HepG2 (cell line): ENCODE measurements around the gene ZNF19. TPM values are rescaled to one million over a fixed set of nuclear protein-coding genes. Genes with fewer than 3 reads are reported as not detected.

Experiments used
- ATAC-seq: fragments of 200-7000 bp; cut with Tn5 transposase; 3 replicates; pipeline ENCODE4 v1.9.1; 2020; ENCODE audit warnings: mild to moderate bottlenecking, moderate library complexity
- BruUV-seq: library from RNA; stranded (reverse); fragments of 400-500 nt; replicated peaks from 2 replicates; lab custom pipeline; 2021; lab: Mats Ljungman, UMichigan
- CTCF ChIA-PET: fragments of 300-600 bp; formaldehyde crosslinking; extraction: SDS; loops from one replicate; lab custom pipeline; 2021; ENCODE audit warnings: low total read pairs, inconsistent platforms, low intra/inter-chr PET ratio; lab: Yijun Ruan, JAX
- POLR2A ChIA-PET: fragments of 350-600 bp; sonication (Branson Sonifier 250); formaldehyde crosslinking; loops from one replicate; lab custom pipeline; 2020; ENCODE audit warnings: antibody characterized with exemption, inconsistent platforms; lab: Yijun Ruan, JAX
- DNase-seq: peaks from one replicate; pipeline ENCODE4 v3.0.0-alpha.2; 2015; ENCODE audit warnings: low spot score
- FAIRE-seq: peaks from 3 replicates; lab custom pipeline; 2011; peaks lifted over from hg19 to GRCh38; lab: Jason Lieb, UNC
- H2AFZ ChIP-seq: one replicate; pipeline ENCODE4 v1.6.1; 2011; ENCODE audit warnings: low read length, inconsistent platforms
- H3K27ac ChIP-seq: fragments of 300-600 bp; 3 replicates; pipeline ENCODE4 v1.8.0; 2011; ENCODE audit warnings: mixed run types, mild to moderate bottlenecking, mixed read lengths, low read length, inconsistent platforms; ENCODE audit not compliant: insufficient read depth; ENCODE audit errors: extremely low read length
- H3K27me3 ChIP-seq, 2 experiments: fragments of 200-600 bp in 1 of 2; 2 replicates in 1 of 2; 3 replicates in 1 of 2; pipeline versions ENCODE4 v1.6.0 to v1.8.0; 2011; ENCODE audit warnings: low read length in 2 of 2, mild to moderate bottlenecking in 2 of 2, moderate library complexity in 2 of 2, inconsistent platforms in 1 of 2; ENCODE audit not compliant: insufficient read depth in 2 of 2, control insufficient read depth in 1 of 2
- H3K36me3 ChIP-seq, 2 experiments: fragments of 200-600 bp in 1 of 2; replicated peaks in 1 of 2; 2 replicates in 1 of 2; 3 replicates in 1 of 2; pipeline versions ENCODE4 v1.5.1 to v1.8.0; 2011; ENCODE audit warnings: low read length in 2 of 2, inconsistent platforms in 1 of 2; ENCODE audit not compliant: insufficient read depth in 2 of 2, control insufficient read depth in 1 of 2
- H3K4me1 ChIP-seq: 2 replicates; pipeline ENCODE4 v1.5.1; 2012; ENCODE audit warnings: low read length, inconsistent platforms; ENCODE audit not compliant: insufficient read depth
- H3K4me2 ChIP-seq: 2 replicates; pipeline ENCODE4 v1.6.0; 2011; ENCODE audit warnings: low read depth, low read length, inconsistent platforms
- H3K4me3 ChIP-seq, 3 experiments: fragments of 200-600 bp in 1 of 3; sonication (generic), shearing (Covaris generic) in 1 of 3; replicated peaks in 1 of 3; 2 replicates each; pipeline ENCODE4 v1.5.1; 2011 to 2016; ENCODE audit warnings: low read length in 3 of 3, inconsistent platforms in 2 of 3, low read depth in 2 of 3, mild to moderate bottlenecking in 2 of 3, control low read depth in 1 of 3, mixed read lengths in 1 of 3; ENCODE audit not compliant: insufficient read depth in 1 of 3
- H3K79me2 ChIP-seq: one replicate; pipeline ENCODE4 v1.6.1; 2011; ENCODE audit warnings: low read length, inconsistent platforms; ENCODE audit not compliant: insufficient read depth
- H3K9ac ChIP-seq: 2 replicates; pipeline ENCODE4 v1.6.0; 2011; ENCODE audit warnings: mild to moderate bottlenecking, low read depth, low read length, inconsistent platforms; ENCODE audit not compliant: insufficient read depth
- H3K9me3 ChIP-seq: 2 replicates; pipeline ENCODE4 v1.5.1; 2012; ENCODE audit warnings: mild to moderate bottlenecking, low read length
- H4K20me1 ChIP-seq: 2 replicates; pipeline ENCODE4 v1.6.0; 2011; ENCODE audit warnings: inconsistent platforms, mild to moderate bottlenecking, low read length, moderate library complexity; ENCODE audit not compliant: insufficient read depth
- ATF7 ChIP-seq, 2 experiments: fragments of 450-650 bp in 1 of 2; sonication (generic) in 1 of 2; formaldehyde crosslinking in 1 of 2; IDR thresholded peaks; 2 replicates each; pipeline versions ENCODE4 v1.4.0 to v1.6.1; 2016 to 2020; ENCODE audit warnings: antibody characterized with exemption in 1 of 2, mild to moderate bottlenecking in 1 of 2, missing genetic modification reagents in 1 of 2
- HNRNPH1 ChIP-seq: fragments of 200-400 bp; formaldehyde crosslinking; optimal IDR thresholded peaks from 2 replicates; pipeline ENCODE3; 2017; ENCODE audit warnings: mild to moderate bottlenecking, low read depth, low read length
- KDM2A ChIP-seq: sonication (generic); formaldehyde crosslinking; IDR thresholded peaks from 2 replicates; pipeline ENCODE4 v1.4.0; 2020; ENCODE audit warnings: low read depth, missing genetic modification reagents, borderline replicate concordance
- SMAD1 ChIP-seq: sonication (generic); formaldehyde crosslinking; IDR thresholded peaks from 2 replicates; pipeline ENCODE4 v1.4.0; 2020; ENCODE audit warnings: missing genetic modification reagents, low read depth, mild to moderate bottlenecking, borderline replicate concordance
- ZNF350 ChIP-seq: sonication (generic); formaldehyde crosslinking; IDR thresholded peaks from 2 replicates; pipeline ENCODE4 v1.4.0; 2020; ENCODE audit warnings: mild to moderate bottlenecking, low read depth, missing genetic modification reagents, borderline replicate concordance
- ZNF75D ChIP-seq: sonication (generic); formaldehyde crosslinking; IDR thresholded peaks from 2 replicates; pipeline ENCODE4 v1.8.1; 2023; ENCODE audit warnings: missing genetic modification reagents, mild to moderate bottlenecking, borderline replicate concordance
- WGBS: methylation state at CpG from one replicate; pipeline ENCODE4 v1.1.6; 2017; ENCODE audit warnings: low lambda C conversion rate; 5-methylcytosine and 5-hydroxymethylcytosine counted together
- in situ Hi-C: cut with HindIII; loops from 2 replicates; pipeline ENCODE4 v1.10.0; 2017; ENCODE audit warnings: low pct_unique_long_range_greater_than_20kb; ENCODE audit not compliant: extremely low pct_ligation_motif_present
- intact Hi-C: fragments of 100-400 bp; cut with micrococcal nuclease; formaldehyde crosslinking; loops from one replicate; pipeline ENCODE4 v1.10.0; 2022; ENCODE audit not compliant: unreplicated experiment
- polyA plus RNA-seq, 8 experiments: library from polyadenylated mRNA; depleted of rRNA in 3 of 8; stranded (reverse) in 7 of 8; unstranded in 1 of 8; fragments of >200 nt; fragmentation: Illumina TruSeq in 4 of 8; extraction: Trizol in 4 of 8; gene quantifications; 2 replicates each; pipeline versions ENCODE4 v1.2.1 to v1.2.3, GENCODE V29; 2011 to 2016; ENCODE audit warnings: low read depth in 4 of 8, missing spikeins in 1 of 8, mixed read lengths in 1 of 8; ENCODE audit not compliant: insufficient read depth in 1 of 8
- total RNA-seq, 5 experiments: library from RNA; depleted of rRNA; stranded (reverse); fragments of >200 nt; fragmentation: Illumina TruSeq; extraction: Trizol; gene quantifications; 2 replicates each; pipeline ENCODE4 v1.2.3, GENCODE V29; 2016; ENCODE audit warnings: low read depth in 1 of 5
- TF ChIP-seq, protein P1 (sequence below): sonication (generic); formaldehyde crosslinking; IDR thresholded peaks from 2 replicates; pipeline ENCODE4 v1.4.0; 2020; ENCODE audit warnings: mild to moderate bottlenecking, low read depth, missing genetic modification reagents
- TF ChIP-seq, protein P2 (sequence below): sonication (generic); formaldehyde crosslinking; IDR thresholded peaks from 2 replicates; pipeline ENCODE4 v1.4.0; 2020; ENCODE audit warnings: missing genetic modification reagents, low read depth, mild to moderate bottlenecking, borderline replicate concordance
- TF ChIP-seq, protein P3 (sequence below): sonication (generic); formaldehyde crosslinking; IDR thresholded peaks from 2 replicates; pipeline ENCODE4 v1.4.0; 2020; ENCODE audit warnings: mild to moderate bottlenecking, missing genetic modification reagents
- TF ChIP-seq, protein P4 (sequence below): sonication (generic); formaldehyde crosslinking; IDR thresholded peaks from 2 replicates; pipeline ENCODE4 v1.4.0; 2020; ENCODE audit warnings: missing genetic modification reagents

ZNF19 gene
- total and polyA plus RNA-seq, 2 of the 13 experiments (the other 11 are each of a cell fraction or from before 2014, with no cell fraction given), result 3.2 to 5.8 TPM

DNA sequence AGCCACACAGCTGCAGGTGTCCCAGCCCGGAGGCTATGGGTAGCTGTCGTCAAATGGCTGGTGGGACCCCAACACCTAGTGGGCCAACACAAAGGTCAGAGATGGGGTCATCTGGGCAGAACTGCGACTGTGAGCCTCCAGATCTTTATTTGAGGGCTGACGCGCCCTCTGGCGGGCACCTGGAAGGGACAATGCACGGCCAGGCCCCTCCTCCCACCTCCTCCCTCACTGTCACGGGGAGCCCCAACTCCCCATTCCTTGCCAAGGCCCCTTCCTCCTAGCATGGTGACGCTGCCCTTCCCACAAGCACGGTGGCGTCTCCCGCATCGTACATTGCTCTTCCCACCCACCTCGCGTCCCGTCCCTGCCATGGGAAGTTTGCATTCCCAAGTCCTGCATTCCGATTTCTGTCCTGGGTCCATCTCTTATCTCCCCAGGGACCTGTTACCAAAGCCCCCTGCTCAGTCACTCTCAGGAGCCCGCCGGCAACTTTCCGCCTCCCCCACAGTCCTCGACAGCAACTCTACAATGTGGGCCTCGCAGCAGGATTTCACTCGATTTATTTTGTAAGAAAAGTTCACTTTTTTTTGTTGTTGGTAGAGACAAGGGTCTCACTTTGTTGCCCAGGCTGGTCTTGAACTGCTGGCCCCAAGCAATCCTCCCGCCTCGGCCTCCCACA lies 48.3 kb downstream of the ZNF19 start (continued):
- TF ChIP-seq, protein P1, sequence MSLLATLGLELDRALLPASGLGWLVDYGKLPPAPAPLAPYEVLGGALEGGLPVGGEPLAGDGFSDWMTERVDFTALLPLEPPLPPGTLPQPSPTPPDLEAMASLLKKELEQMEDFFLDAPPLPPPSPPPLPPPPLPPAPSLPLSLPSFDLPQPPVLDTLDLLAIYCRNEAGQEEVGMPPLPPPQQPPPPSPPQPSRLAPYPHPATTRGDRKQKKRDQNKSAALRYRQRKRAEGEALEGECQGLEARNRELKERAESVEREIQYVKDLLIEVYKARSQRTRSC (CRISPR knock-in tag), result peak; percentile 8; the same call in 1 of the 2 replicates
- TF ChIP-seq, protein P2, sequence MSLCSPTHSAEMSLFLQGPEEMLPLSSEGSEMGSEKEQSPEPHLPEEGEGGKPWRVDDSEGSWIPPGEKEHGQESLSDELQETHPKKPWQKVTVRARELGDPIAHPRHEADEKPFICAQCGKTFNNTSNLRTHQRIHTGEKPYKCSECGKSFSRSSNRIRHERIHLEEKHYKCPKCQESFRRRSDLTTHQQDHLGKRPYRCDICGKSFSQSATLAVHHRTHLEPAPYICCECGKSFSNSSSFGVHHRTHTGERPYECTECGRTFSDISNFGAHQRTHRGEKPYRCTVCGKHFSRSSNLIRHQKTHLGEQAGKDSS (CRISPR knock-in tag), result peak; percentile 60; the same call in 1 of the 2 replicates
- TF ChIP-seq, protein P3, sequence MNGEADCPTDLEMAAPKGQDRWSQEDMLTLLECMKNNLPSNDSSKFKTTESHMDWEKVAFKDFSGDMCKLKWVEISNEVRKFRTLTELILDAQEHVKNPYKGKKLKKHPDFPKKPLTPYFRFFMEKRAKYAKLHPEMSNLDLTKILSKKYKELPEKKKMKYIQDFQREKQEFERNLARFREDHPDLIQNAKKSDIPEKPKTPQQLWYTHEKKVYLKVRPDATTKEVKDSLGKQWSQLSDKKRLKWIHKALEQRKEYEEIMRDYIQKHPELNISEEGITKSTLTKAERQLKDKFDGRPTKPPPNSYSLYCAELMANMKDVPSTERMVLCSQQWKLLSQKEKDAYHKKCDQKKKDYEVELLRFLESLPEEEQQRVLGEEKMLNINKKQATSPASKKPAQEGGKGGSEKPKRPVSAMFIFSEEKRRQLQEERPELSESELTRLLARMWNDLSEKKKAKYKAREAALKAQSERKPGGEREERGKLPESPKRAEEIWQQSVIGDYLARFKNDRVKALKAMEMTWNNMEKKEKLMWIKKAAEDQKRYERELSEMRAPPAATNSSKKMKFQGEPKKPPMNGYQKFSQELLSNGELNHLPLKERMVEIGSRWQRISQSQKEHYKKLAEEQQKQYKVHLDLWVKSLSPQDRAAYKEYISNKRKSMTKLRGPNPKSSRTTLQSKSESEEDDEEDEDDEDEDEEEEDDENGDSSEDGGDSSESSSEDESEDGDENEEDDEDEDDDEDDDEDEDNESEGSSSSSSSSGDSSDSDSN (CRISPR knock-in tag), result peak; percentile 32; the same call in 1 of the 2 replicates
- TF ChIP-seq ZNF75D (CRISPR knock-in tag) (no peak), SMAD1 (0 out of 2 replicates have a peak, but pooled peaks have one; percentile 37), KDM2A (CRISPR knock-in tag) (no peak; the same call in 1 of the 2 replicates), HNRNPH1 (no peak)

DNA sequence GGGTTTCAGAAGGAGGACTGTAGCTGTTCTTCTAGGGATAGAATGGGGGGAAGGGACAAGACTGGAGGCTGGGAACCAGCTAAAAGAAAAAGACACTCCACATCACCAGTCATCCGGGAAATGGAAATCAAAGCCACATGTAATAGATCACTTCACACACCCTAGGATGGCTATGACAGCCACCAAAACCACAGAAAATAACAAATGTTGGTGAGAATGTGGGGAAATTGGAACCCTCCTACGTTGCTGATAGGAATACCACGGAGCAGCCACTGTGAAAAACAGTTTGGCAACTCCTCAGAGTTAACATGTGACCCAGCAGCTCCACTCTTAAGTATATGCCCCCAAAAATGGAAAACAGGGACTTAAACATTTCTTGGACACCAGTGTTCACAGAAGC lies 49.6 kb downstream of the ZNF19 start:
- Histone ChIP-seq H3K4me1 (peaks cover 8% of the 10 kb centered on the region), H3K79me2 (no peaks in the 10 kb centered on the region), H3K27ac (no peak overlapping the region), H3K36me3 (no peaks in the 10 kb centered on the region), H3K4me3 (no peak overlapping the region), H2AFZ (no peak overlapping the region), H3K27me3 (peaks cover 5 to 30% of the 10 kb centered on the region in 2 experiments), H3K9me3 (no peaks in the 10 kb centered on the region), H3K4me2 (no peak overlapping the region), H4K20me1 (no peaks in the 10 kb centered on the region), H3K9ac (no peak overlapping the region)
- no peak for ATAC-seq
- peak; percentile 26 for FAIRE-seq
- DNase-seq, result no peak
- intact Hi-C loops, result no loop called here
- no TSS peak for BruUV-seq
- 11% methylated on average over 3 of the region's 3 CpGs for WGBS
- TF ChIP-seq ZNF350 (CRISPR knock-in tag) (no peak), ATF7 (IDR thresholded peaks at IDR 0.05) (no peak), ATF7 (CRISPR knock-in tag; IDR thresholded peaks at IDR 0.05) (no peak), KDM2A (CRISPR knock-in tag) (no peak)
- TF ChIP-seq, protein P4, sequence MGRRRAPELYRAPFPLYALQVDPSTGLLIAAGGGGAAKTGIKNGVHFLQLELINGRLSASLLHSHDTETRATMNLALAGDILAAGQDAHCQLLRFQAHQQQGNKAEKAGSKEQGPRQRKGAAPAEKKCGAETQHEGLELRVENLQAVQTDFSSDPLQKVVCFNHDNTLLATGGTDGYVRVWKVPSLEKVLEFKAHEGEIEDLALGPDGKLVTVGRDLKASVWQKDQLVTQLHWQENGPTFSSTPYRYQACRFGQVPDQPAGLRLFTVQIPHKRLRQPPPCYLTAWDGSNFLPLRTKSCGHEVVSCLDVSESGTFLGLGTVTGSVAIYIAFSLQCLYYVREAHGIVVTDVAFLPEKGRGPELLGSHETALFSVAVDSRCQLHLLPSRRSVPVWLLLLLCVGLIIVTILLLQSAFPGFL, result no peak
- ChIA-PET POLR2A (no interaction called here), CTCF (interaction anchor here (3.1 kb wide), 1 partner anchor 27 kb away, joined by 53 read pairs; no protein-coding TSS in a partner anchor)
- in situ Hi-C loops, result no loop called here
